Activated B cell treated with CpG ODN at 0.5 μM for 24 hours (primary cell): ENCODE results near the gene ATL1. TPM values are rescaled to one million over a fixed set of nuclear protein-coding genes. Genes with fewer than 3 reads are reported as not detected.

ENCODE experiments used
- ATAC-seq: fragments of 200-7000 bp; cut with Tn5 transposase; one replicate; pipeline ENCODE4 v1.10.0; 2021; ENCODE audit warnings: low read depth, mild to moderate bottlenecking, moderate library complexity
- CTCF ChIA-PET: fragments of 350-600 bp; sonication (Branson Sonifier 250); formaldehyde crosslinking; loops from one replicate; lab custom pipeline; 2021; ENCODE audit warnings: antibody characterized with exemption; lab: Charles Lee
- POLR2A ChIA-PET: fragments of 350-600 bp; sonication (Branson Sonifier 250); formaldehyde crosslinking; loops from one replicate; lab custom pipeline; 2021; ENCODE audit warnings: antibody characterized with exemption; lab: Charles Lee
- DNase-seq: peaks from one replicate; pipeline ENCODE4 v3.0.0; 2022
- H3K27ac Mint-ChIP-seq: one replicate; pipeline ENCODE4 v1.8.0; 2020; ENCODE audit warnings: mixed read lengths
- H3K27me3 Mint-ChIP-seq: one replicate; pipeline ENCODE4 v1.8.0; 2021; ENCODE audit warnings: mixed read lengths
- H3K36me3 Mint-ChIP-seq: one replicate; pipeline ENCODE4 v1.8.0; 2021; ENCODE audit warnings: low read depth, mixed read lengths
- H3K4me1 Mint-ChIP-seq: one replicate; pipeline ENCODE4 v1.8.0; 2021; ENCODE audit warnings: mixed read lengths
- H3K4me3 Mint-ChIP-seq: one replicate; pipeline ENCODE4 v1.8.0; 2020; ENCODE audit warnings: mild to moderate bottlenecking, mixed read lengths
- H3K9me3 Mint-ChIP-seq: one replicate; pipeline ENCODE4 v1.8.0; 2020; ENCODE audit warnings: mixed read lengths
- intact Hi-C: fragments of 100-400 bp; cut with micrococcal nuclease; formaldehyde crosslinking; loops from one replicate; pipeline ENCODE4 v1.15.1; 2024
- total RNA-seq: library from RNA; stranded (reverse); gene quantifications from 2 replicates; pipeline ENCODE4 v1.2.3, GENCODE V29; 2022
- TF ChIP-seq, protein P1 (sequence below): fragments of 200-600 bp; IDR thresholded peaks from one replicate; pipeline ENCODE4 v1.8.0; 2022; ENCODE audit warnings: antibody characterized with exemption, mild to moderate bottlenecking

The ATL1 gene
- total RNA-seq, 1 donor from 2014 or later = 0.49 TPM

DNA sequence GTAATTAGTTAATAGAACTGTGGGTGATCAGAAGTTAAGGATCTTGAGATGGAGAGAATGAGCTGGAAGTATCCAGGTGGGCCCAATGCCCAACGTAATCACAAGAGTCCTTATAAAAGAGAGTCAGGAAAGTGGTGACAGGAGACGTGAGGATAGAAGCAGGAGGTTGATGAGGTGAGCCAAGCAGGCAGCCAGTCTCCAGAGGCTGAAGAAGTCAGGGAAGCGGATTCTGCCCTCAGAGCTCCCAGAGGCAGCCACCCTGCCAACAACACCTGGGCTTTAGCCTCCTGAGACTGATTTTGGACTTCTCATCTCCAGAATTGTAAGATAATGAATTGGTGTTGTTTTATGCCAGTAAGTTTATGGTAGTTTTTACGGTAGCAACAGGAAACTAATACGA lies 118.2 kb downstream of the ATL1 start:
- ChIA-PET CTCF (no interaction called here), POLR2A (interaction anchor here (2.6 kb wide), 1 partner anchor 10 kb away, joined by 25 read pairs; the partner anchor contains the start of gene SAV1)
- H3K27me3 Mint-ChIP-seq = no peaks in the 10 kb centered on the region
- TF ChIP-seq, protein P1, sequence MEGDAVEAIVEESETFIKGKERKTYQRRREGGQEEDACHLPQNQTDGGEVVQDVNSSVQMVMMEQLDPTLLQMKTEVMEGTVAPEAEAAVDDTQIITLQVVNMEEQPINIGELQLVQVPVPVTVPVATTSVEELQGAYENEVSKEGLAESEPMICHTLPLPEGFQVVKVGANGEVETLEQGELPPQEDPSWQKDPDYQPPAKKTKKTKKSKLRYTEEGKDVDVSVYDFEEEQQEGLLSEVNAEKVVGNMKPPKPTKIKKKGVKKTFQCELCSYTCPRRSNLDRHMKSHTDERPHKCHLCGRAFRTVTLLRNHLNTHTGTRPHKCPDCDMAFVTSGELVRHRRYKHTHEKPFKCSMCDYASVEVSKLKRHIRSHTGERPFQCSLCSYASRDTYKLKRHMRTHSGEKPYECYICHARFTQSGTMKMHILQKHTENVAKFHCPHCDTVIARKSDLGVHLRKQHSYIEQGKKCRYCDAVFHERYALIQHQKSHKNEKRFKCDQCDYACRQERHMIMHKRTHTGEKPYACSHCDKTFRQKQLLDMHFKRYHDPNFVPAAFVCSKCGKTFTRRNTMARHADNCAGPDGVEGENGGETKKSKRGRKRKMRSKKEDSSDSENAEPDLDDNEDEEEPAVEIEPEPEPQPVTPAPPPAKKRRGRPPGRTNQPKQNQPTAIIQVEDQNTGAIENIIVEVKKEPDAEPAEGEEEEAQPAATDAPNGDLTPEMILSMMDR = no peak
- DNase-seq = no peak
- peak overlapping the region; percentile 78 for H3K4me3 Mint-ChIP-seq
- H3K36me3 Mint-ChIP-seq = no peaks in the 10 kb centered on the region
- peaks cover 45% of the 10 kb centered on the region for H3K4me1 Mint-ChIP-seq
- intact Hi-C loops = no loop called here
- H3K9me3 Mint-ChIP-seq = no peaks in the 10 kb centered on the region
- no peak for ATAC-seq
- peak overlapping the region; percentile 77 for H3K27ac Mint-ChIP-seq

DNA sequence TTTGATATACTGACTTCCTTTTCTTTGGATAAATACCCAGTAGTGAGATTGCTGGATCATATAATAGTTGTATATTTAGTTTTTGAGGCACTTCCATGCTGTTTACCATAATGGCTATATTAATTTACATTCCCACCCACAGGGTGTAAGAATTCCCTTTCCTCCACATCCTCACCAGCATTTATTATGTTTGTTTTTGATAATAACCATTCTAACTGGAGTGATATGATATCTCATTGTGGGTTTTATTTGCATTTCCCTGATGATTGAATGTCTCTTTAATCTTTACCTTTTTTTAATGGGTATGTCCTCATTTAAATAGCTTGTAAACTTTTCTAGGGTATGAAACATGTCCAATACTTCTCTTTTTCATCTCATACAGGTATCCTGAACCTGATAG lies 119.7 kb downstream of the ATL1 start:
- TF ChIP-seq, protein P1 = no peak
- DNase-seq (no peak), ATAC-seq (no peak)
- Mint-ChIP-seq H3K9me3 (no peaks in the 10 kb centered on the region), H3K4me3 (no peak overlapping the region), H3K27ac (no peak overlapping the region), H3K27me3 (no peaks in the 10 kb centered on the region), H3K4me1 (peaks cover 45% of the 10 kb centered on the region), H3K36me3 (no peaks in the 10 kb centered on the region)
- intact Hi-C loops = no loop called here
- POLR2A ChIA-PET = no interaction called here
- CTCF ChIA-PET = interaction anchor here (0.8 kb wide), 1 partner anchor 34 kb away, joined by 3 read pairs; no protein-coding TSS in a partner anchor

Other genes with a start within 250 kb of the ATL1 start
- 4.3 and 5.2 TPM in 2 replicates for gene L2HGDH, start 247.9 kb upstream of the ATL1 start, total RNA-seq
- gene DMAC2L, start 247.8 kb upstream of the ATL1 start, total RNA-seq = 31.2 and 32.2 TPM in 2 replicates
- 5.2 and 5.9 TPM in 2 replicates for gene CDKL1, start 163.3 kb upstream of the ATL1 start, total RNA-seq
- 32.5 and 34.1 TPM in 2 replicates for gene MAP4K5, start 27.6 kb upstream of the ATL1 start, total RNA-seq
- 31.0 and 33.3 TPM in 2 replicates for gene SAV1, start 108.2 kb downstream of the ATL1 start, total RNA-seq